Retinal pigment epithelial cell (primary cell): ENCODE measurements around the gene CSKMT.

Experiments
- DNase-seq: peaks from one replicate; pipeline ENCODE4 v3.0.0-alpha.2; 2010; ENCODE audit warnings: low read depth
- H3K4me3 ChIP-seq: 2 replicates; pipeline ENCODE4 v1.5.1; 2011; ENCODE audit warnings: mild to moderate bottlenecking, low read length, control low read depth, moderate library complexity
- TF ChIP-seq, protein P1 (sequence below): conservative IDR thresholded peaks from 2 replicates; pipeline ENCODE4 v1.5.1; 2011; ENCODE audit warnings: low read depth, low read length, control low read depth, inconsistent platforms

Gene CSKMT

DNA sequence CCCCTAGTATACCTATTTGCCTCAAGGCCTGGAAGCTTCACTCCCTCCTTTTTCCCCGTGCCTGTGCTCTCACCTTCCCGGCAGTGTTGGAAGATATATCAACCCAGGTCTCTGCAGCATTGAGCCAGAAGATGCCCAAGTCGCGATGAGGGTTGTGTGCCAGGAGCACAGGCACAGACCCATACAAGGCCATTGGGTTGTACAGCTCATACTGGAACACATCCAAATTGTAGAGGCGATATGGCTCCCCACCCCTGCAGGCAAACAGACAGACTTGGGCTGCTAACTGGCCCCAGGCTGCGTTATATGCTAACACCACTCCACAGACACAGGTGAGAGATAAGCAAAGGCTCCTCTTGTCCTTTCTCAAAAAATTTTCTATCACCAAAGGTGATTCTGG, 32.6 kb upstream of the CSKMT start:
- DNase-seq, result no peak
- TF ChIP-seq, protein P1, sequence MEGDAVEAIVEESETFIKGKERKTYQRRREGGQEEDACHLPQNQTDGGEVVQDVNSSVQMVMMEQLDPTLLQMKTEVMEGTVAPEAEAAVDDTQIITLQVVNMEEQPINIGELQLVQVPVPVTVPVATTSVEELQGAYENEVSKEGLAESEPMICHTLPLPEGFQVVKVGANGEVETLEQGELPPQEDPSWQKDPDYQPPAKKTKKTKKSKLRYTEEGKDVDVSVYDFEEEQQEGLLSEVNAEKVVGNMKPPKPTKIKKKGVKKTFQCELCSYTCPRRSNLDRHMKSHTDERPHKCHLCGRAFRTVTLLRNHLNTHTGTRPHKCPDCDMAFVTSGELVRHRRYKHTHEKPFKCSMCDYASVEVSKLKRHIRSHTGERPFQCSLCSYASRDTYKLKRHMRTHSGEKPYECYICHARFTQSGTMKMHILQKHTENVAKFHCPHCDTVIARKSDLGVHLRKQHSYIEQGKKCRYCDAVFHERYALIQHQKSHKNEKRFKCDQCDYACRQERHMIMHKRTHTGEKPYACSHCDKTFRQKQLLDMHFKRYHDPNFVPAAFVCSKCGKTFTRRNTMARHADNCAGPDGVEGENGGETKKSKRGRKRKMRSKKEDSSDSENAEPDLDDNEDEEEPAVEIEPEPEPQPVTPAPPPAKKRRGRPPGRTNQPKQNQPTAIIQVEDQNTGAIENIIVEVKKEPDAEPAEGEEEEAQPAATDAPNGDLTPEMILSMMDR, result no peak
- H3K4me3 ChIP-seq, result no peak overlapping the region

DNA sequence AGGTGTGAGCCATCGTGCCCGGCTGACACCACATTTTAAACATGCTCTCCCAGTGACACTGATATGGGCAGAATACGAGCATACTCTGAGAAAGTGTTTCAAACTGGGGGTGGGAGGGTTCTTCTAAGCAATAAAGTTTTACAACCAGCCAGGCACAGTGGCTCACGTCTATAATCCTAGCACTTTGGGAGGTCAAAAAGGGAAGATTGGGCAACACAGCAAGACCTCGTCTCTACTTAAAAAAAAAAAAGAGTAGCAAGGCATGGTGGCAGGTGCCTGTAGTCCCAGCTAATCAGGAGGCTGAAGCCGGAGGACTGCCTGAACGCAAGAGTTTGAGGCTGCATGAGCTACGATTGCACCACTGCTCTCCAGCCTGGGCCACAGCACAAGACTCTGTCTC, 20.9 kb upstream of the CSKMT start:
- no peak for DNase-seq
- TF ChIP-seq, protein P1, result no peak
- H3K4me3 ChIP-seq, result no peak overlapping the region

DNA sequence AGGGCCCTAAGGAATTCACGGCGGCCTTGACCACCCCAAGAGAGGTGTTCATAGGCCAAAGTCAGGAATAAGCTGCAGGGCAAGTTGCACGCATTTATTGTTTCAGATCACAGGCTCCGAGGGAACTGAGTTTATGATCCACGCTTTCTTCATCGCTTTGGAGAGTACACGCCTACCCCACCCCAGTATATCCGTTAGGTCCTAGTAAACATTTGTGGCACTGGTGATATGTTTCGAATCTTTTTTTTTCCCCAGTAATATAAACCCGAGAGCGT, 19.5 kb upstream of the CSKMT start:
- no peak for DNase-seq
- TF ChIP-seq, protein P1, result no peak
- peak overlapping the region; percentile 93 for H3K4me3 ChIP-seq

DNA sequence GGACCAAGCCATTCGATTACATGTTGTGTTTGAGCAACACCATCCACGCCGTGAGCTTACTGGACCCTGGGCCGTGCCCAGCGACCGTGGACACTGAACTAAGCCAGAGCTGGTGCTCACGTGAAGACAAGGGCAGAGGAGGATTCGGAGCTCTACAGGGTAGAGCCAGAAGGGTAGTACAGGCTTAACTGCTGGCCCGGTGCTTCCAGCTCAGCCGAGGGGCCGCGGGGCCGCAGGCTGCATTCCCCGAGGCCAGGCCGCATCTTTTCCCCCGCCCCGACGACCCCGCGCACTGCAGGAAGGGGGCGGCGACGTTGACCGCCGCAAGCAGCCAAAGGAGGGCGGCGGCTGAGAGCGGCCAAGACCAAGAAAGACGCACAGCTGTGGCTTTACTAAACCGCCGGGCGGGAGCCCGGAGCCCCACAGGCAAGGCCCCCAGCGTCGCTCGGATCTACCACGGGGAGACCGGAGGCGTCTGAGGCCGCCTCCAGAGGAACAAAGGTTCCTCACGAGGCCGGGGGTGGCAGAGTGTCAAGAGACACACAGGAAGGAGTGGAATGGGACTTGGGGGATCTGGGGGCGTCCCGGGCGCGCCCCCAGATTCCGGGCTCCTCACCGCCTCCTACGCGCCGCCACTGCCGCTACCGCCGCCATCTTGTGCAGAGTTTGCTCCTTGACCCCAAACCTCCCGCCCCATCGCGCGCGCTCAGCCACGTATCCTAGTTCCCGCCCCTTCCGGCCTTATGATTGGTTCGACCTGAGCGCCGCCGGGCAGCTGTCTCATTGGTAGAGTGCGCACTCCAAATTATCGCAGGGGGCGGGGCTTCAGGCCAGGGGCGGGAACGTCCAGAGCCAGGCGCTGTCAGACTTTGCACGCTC, 18.9 kb upstream of the CSKMT start, which contains the start of gene GANAB:
Gene GANAB, minus strand, starts transcription at position 668 of the 879 bp plus-strand sequence. Its CDS starts 14 bp downstream, at position 654.
- DNase-seq, result peak; percentile 87
- TF ChIP-seq, protein P1, result no peak
- H3K4me3 ChIP-seq, result peak within 1 kb of the TSS; percentile 93

DNA sequence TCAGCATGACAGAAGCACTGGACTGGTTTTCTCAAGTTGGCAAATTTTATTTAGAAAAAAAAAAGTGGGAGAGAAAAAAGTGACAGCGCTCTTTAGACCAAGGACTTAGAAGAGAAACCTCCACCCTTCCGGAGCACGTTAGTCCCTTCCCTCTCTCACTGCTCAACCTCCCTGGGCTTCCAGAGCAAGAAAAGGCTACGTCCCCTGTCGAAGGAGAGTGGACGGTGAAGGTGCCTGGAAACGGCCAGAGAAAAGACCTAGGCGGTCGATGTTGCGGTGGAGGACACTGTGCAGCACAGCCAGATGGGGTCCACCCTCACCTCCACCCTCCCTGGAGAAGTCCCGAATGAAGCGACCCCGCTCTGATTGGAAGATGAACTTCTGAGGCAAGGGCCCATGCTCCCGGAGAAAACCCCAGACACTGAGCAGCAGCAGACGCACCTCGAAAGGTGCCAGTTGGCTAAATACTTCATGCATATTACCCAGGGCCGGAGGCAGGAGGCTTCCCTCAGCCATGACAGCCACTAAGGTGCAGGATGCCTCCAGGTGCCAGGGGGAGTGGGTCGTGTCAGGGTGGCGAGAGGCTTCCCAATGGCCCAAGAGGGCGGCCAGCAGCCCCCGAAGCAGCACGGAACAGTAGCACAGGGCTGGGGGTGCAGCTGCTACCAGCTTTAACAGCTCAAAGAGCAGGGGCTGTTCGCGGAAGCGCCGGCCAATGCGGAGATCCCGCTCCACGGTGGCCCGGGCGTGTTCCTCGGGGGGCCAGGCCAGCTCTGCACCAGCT, 18.1 kb upstream of the CSKMT start:
- TF ChIP-seq, protein P1, result no peak
- peak overlapping the region; percentile 22 for H3K4me3 ChIP-seq
- no peak for DNase-seq

DNA sequence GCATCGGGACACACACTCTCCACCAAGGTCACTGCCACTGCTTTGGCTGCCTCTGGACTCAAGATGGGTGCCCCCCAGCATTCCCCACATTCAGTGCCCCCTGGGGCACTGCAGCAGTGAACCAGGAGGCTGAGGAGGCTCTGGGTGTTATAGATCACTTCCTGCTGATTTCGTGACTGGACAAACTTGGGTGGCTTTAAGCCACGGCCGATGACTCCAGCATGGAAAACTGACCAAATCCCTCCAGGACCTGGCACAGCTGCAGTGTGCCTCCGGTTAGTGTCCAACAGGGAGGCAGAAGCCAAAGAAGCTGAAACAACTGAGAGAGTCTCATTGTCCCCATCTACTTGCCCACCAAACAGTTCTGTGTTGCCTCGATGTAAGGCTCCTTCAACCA, 17.5 kb upstream of the CSKMT start:
- TF ChIP-seq, protein P1, result no peak
- no peak for DNase-seq
- no peak overlapping the region for H3K4me3 ChIP-seq
